Loucy (cell line): ENCODE data around the gene IFT43.

ENCODE experiments used
- H2AFZ ChIP-seq: fragments of 200-600 bp; sonication (generic); 2 replicates; pipeline ENCODE4 v1.6.0; 2016; ENCODE audit warnings: antibody characterized with exemption, mild to moderate bottlenecking, low read length, moderate library complexity
- H3F3A ChIP-seq: fragments of 200-600 bp; 2 replicates; pipeline ENCODE4 v1.6.0; 2016; ENCODE audit warnings: antibody characterized with exemption, low read depth, mild to moderate bottlenecking
- H3K27me3 ChIP-seq: fragments of 200-600 bp; sonication (generic); 2 replicates; pipeline ENCODE4 v1.6.1; 2014; ENCODE audit warnings: low read length, mild to moderate bottlenecking; ENCODE audit not compliant: insufficient read depth, poor library complexity, severe bottlenecking
- H3K36me3 ChIP-seq: fragments of 200-600 bp; sonication (generic); 2 replicates; pipeline ENCODE4 v1.6.1; 2016; ENCODE audit warnings: low read length; ENCODE audit not compliant: insufficient read depth
- H3K4me1 ChIP-seq: fragments of 200-600 bp; sonication (generic); 2 replicates; pipeline ENCODE4 v1.5.1; 2014; ENCODE audit warnings: low read length, mild to moderate bottlenecking; ENCODE audit not compliant: insufficient read depth, poor library complexity, severe bottlenecking
- H3K4me2 ChIP-seq: fragments of 200-600 bp; sonication (generic); 2 replicates; pipeline ENCODE4 v1.6.0; 2014; ENCODE audit warnings: antibody characterized with exemption, low read length, low read depth, mild to moderate bottlenecking; ENCODE audit not compliant: poor library complexity, severe bottlenecking
- H3K4me3 ChIP-seq: fragments of 200-600 bp; sonication (generic); 2 replicates; pipeline ENCODE4 v1.5.1; 2014; ENCODE audit warnings: low read length, mild to moderate bottlenecking, mixed read lengths; ENCODE audit not compliant: poor library complexity, severe bottlenecking
- H3K79me2 ChIP-seq: fragments of 200-600 bp; sonication (generic); 2 replicates; pipeline ENCODE4 v1.6.1; 2014; ENCODE audit warnings: low read length; ENCODE audit not compliant: insufficient read depth
- H3K9ac ChIP-seq: fragments of 200-600 bp; sonication (generic); 2 replicates; pipeline ENCODE4 v1.6.0; 2014; ENCODE audit warnings: mild to moderate bottlenecking, low read depth, low read length, moderate library complexity; ENCODE audit not compliant: poor library complexity, severe bottlenecking
- H3K9me2 ChIP-seq: fragments of 200-600 bp; sonication (generic); replicated peaks from 2 replicates; pipeline ENCODE4 v1.6.1; 2016; ENCODE audit warnings: low read depth, low read length, mixed read lengths
- H3K9me3 ChIP-seq: fragments of 200-600 bp; sonication (generic); 2 replicates; pipeline ENCODE4 v1.6.1; 2014; ENCODE audit warnings: mild to moderate bottlenecking, antibody characterized with exemption, low read length, low read depth; ENCODE audit not compliant: insufficient read depth
- H4K20me1 ChIP-seq: fragments of 200-600 bp; sonication (generic); 2 replicates; pipeline ENCODE4 v1.6.0; 2014; ENCODE audit warnings: antibody characterized with exemption, low read length, mild to moderate bottlenecking; ENCODE audit not compliant: insufficient read depth, poor library complexity, severe bottlenecking
- CTCF ChIP-seq: fragments of 200-600 bp; sonication (generic); conservative IDR thresholded peaks from 2 replicates; pipeline ENCODE4 v1.5.1; 2014; ENCODE audit warnings: mild to moderate bottlenecking, antibody characterized with exemption, low read length
- EZH2phosphoT487 ChIP-seq: fragments of 200-600 bp; IDR thresholded peaks from 2 replicates; pipeline ENCODE4 v1.6.1; 2018; ENCODE audit warnings: antibody characterized with exemption, mild to moderate bottlenecking, moderate library complexity, borderline replicate concordance

The IFT43 gene

GRCh38 chr14:76065519-76065918 is 80.0 kb downstream of the IFT43 start:
- Histone ChIP-seq H3K9me3 (no peaks in the 10 kb centered on the region; the same call in 1 of the 2 replicates), H4K20me1 (no peaks in the 10 kb centered on the region), H3K4me3 (no peak overlapping the region), H3K27me3 (no peaks in the 10 kb centered on the region), H3F3A (no peaks in the 10 kb centered on the region), H3K79me2 (no peaks in the 10 kb centered on the region), H3K36me3 (no peaks in the 10 kb centered on the region), H3K9ac (no peak overlapping the region), H3K4me2 (no peak overlapping the region), H3K9me2 (no peaks in the 10 kb centered on the region), H3K4me1 (no peaks in the 10 kb centered on the region), H2AFZ (no peak overlapping the region)
- TF ChIP-seq EZH2phosphoT487, result no peak
- no peak for TF ChIP-seq CTCF

GRCh38 chr14:76067536-76067935 is 82.0 kb downstream of the IFT43 start:
- no peaks in the 10 kb centered on the region for H3F3A ChIP-seq
- no peaks in the 10 kb centered on the region for H3K27me3 ChIP-seq
- H3K4me1 ChIP-seq, result no peaks in the 10 kb centered on the region
- no peaks in the 10 kb centered on the region for H3K79me2 ChIP-seq
- no peaks in the 10 kb centered on the region for H3K36me3 ChIP-seq
- H3K4me2 ChIP-seq, result no peak overlapping the region
- no peak overlapping the region for H2AFZ ChIP-seq
- H3K9ac ChIP-seq, result no peak overlapping the region
- H3K9me3 ChIP-seq, result no peaks in the 10 kb centered on the region; the same call in 1 of the 2 replicates
- H3K9me2 ChIP-seq, result no peaks in the 10 kb centered on the region
- TF ChIP-seq CTCF (no peak), EZH2phosphoT487 (no peak)
- no peaks in the 10 kb centered on the region for H4K20me1 ChIP-seq
- no peak overlapping the region for H3K4me3 ChIP-seq

- Histone ChIP-seq H3K4me1 (no peaks in the 10 kb centered on the region), H3K27me3 (no peaks in the 10 kb centered on the region), H3K36me3 (no peaks in the 10 kb centered on the region), H3K9me3 (no peaks in the 10 kb centered on the region), H4K20me1 (no peaks in the 10 kb centered on the region), H3K4me3 (no peak overlapping the region), H3K4me2 (no peak overlapping the region), H3K9me2 (no peaks in the 10 kb centered on the region), H3K9ac (no peak overlapping the region), H3K79me2 (no peaks in the 10 kb centered on the region), H2AFZ (no peak overlapping the region), H3F3A (no peaks in the 10 kb centered on the region)
- TF ChIP-seq EZH2phosphoT487, result no peak
- TF ChIP-seq CTCF, result no peak
Observed at GRCh38 chr14:76073717-76074116, 88.2 kb downstream of the IFT43 start.
